Testis (tissue), 3 donors: ENCODE measurements around the gene SH2D4B. TPM values are rescaled to one million over a fixed set of nuclear protein-coding genes. Genes with fewer than 3 reads are reported as not detected.

ENCODE experiments used
- DNase-seq: peaks from one replicate; pipeline ENCODE4 v3.0.0-alpha.2; 2019
- H3K27ac ChIP-seq, 2 donors: fragments of 200-600 bp; sonication (generic); one replicate each; pipeline ENCODE4 v1.5.1; 2019
- H3K27me3 ChIP-seq: fragments of 200-600 bp; sonication (generic); one replicate; pipeline ENCODE4 v1.5.1; 2019
- H3K36me3 ChIP-seq: fragments of 200-600 bp; sonication (generic); one replicate; pipeline ENCODE4 v1.5.1; 2017; ENCODE audit warnings: low read depth; ENCODE audit errors: missing control alignments
- H3K4me1 ChIP-seq: fragments of 200-600 bp; sonication (generic); one replicate; pipeline ENCODE4 v1.5.1; 2019
- H3K4me3 ChIP-seq, 2 donors: fragments of 200-600 bp; sonication (generic); one replicate each; pipeline ENCODE4 v1.5.1; 2017 to 2019
- H3K9me3 ChIP-seq: fragments of 200-600 bp; sonication (generic); one replicate; pipeline ENCODE4 v1.5.1; 2017
- CTCF ChIP-seq, 3 experiments: fragments of 450-650 bp in 2 of 3; fragments of 200-600 bp in 1 of 3; sonication (generic) in 1 of 3; IDR thresholded peaks; one replicate each; pipeline ENCODE4 v1.5.1; 2016 to 2019; ENCODE audit warnings: antibody characterized with exemption in 3 of 3, mild to moderate bottlenecking in 2 of 3, moderate library complexity in 1 of 3
- POLR2A ChIP-seq: fragments of 450-650 bp; IDR thresholded peaks from one replicate; pipeline ENCODE4 v1.6.1; 2017; ENCODE audit warnings: antibody characterized with exemption, mild to moderate bottlenecking, moderate library complexity
- WGBS, 2 donors: methylation state at CpG; one replicate each; pipeline ENCODE4 v1.1.5; 2018; 5-methylcytosine and 5-hydroxymethylcytosine counted together
- intact Hi-C: fragments of 100-400 bp; cut with DNase I; formaldehyde crosslinking; loops from one replicate; pipeline ENCODE4 v1.15.1; 2023; ENCODE audit warnings: low total_unique reads
- polyA plus RNA-seq: library from polyadenylated mRNA; stranded (reverse); fragments of 350-450 nt; fragmentation: Illumina TruSeq; extraction: RNeasy Lipid Tissue Mini Kit (QIAGEN cat#74804); gene quantifications from one replicate; pipeline ENCODE4 v1.2.3, GENCODE V29; 2014; ENCODE audit warnings: low read depth, low replicate concordance; ENCODE audit not compliant: insufficient read depth
- total RNA-seq, 2 donors: library from RNA; depleted of rRNA; stranded (reverse); fragments of >200 nt; gene quantifications; one replicate each; pipeline ENCODE4 v1.2.3, GENCODE V29; 2016

SH2D4B gene
- total and polyA plus RNA-seq, 3 donors from 2014 or later = 0.22 to 1.1 (median 0.55) TPM

GRCh38 chr10:80681142-80681541, 143.4 kb downstream of the SH2D4B start:
- H3K36me3 ChIP-seq = no peaks in the 10 kb centered on the region
- TF ChIP-seq POLR2A = no peak
- TF ChIP-seq CTCF (IDR thresholded peaks at IDR 0.05) = no peak
- H3K9me3 ChIP-seq = no peaks in the 10 kb centered on the region
- WGBS, 2 donors = 86 to 93% methylated on average over 1 of the region's 1 CpG
- H3K27me3 ChIP-seq = no peaks in the 10 kb centered on the region
- H3K4me3 ChIP-seq = no peak overlapping the region
- intact Hi-C loops = no loop called here
- no peak overlapping the region for H3K27ac ChIP-seq
- H3K4me1 ChIP-seq = no peaks in the 10 kb centered on the region
- DNase-seq = no peak

GRCh38 chr10:80684259-80684658, 146.6 kb downstream of the SH2D4B start:
- DNase-seq = no peak
- Histone ChIP-seq H3K9me3 (no peaks in the 10 kb centered on the region), H3K27ac (no peak overlapping the region), H3K4me3 (no peak overlapping the region), H3K27me3 (no peaks in the 10 kb centered on the region), H3K36me3 (no peaks in the 10 kb centered on the region), H3K4me1 (no peaks in the 10 kb centered on the region)
- TF ChIP-seq POLR2A (no peak), CTCF (IDR thresholded peaks at IDR 0.05) (no peak)
- intact Hi-C loops = no loop called here
- 59 to 67% methylated on average over 1 of the region's 1 CpG for WGBS, 2 donors

GRCh38 chr10:80685355-80685754, 147.7 kb downstream of the SH2D4B start:
- 90 to 92% methylated on average over 4 of the region's 4 CpGs for WGBS, 2 donors
- no peak for DNase-seq
- Histone ChIP-seq H3K36me3 (no peaks in the 10 kb centered on the region), H3K27me3 (no peaks in the 10 kb centered on the region), H3K4me3 (no peak overlapping the region), H3K27ac (no peak overlapping the region), H3K4me1 (no peaks in the 10 kb centered on the region), H3K9me3 (no peaks in the 10 kb centered on the region)
- intact Hi-C loops = no loop called here
- TF ChIP-seq CTCF (IDR thresholded peaks at IDR 0.05) (no peak), POLR2A (no peak)

GRCh38 chr10:80686734-80687475, 149.2 kb downstream of the SH2D4B start:
- Histone ChIP-seq H3K27ac (no peak overlapping the region), H3K27me3 (no peaks in the 10 kb centered on the region), H3K4me1 (no peaks in the 10 kb centered on the region), H3K9me3 (no peaks in the 10 kb centered on the region), H3K36me3 (no peaks in the 10 kb centered on the region), H3K4me3 (no peak overlapping the region)
- WGBS, 2 donors = 63 to 74% methylated on average over 6 of the region's 6 CpGs
- TF ChIP-seq POLR2A (no peak), CTCF (IDR thresholded peaks at IDR 0.05) (no peak)
- DNase-seq = no peak
- intact Hi-C loops = no loop called here

- 68 to 86% methylated on average over 1 of the region's 1 CpG for WGBS, 2 donors
- intact Hi-C loops = no loop called here
- no peaks in the 10 kb centered on the region for H3K9me3 ChIP-seq
Measured at GRCh38 chr10:80687476-80687789, 149.7 kb downstream of the SH2D4B start.

More at GRCh38 chr10:80687476-80687789, 149.7 kb downstream of the SH2D4B start:
- H3K27me3 ChIP-seq = no peaks in the 10 kb centered on the region
- H3K27ac ChIP-seq = no peak overlapping the region
- H3K4me1 ChIP-seq = no peaks in the 10 kb centered on the region
- TF ChIP-seq CTCF (IDR thresholded peaks at IDR 0.05) = no peak
- TF ChIP-seq POLR2A = no peak
- no peak overlapping the region for H3K4me3 ChIP-seq
- H3K36me3 ChIP-seq = no peaks in the 10 kb centered on the region
- no peak for DNase-seq
